Endometrium (tissue), 2 donors: ENCODE results near the gene MEIS2.

Experiments
- FAIRE-seq: peaks from 2 replicates; lab custom pipeline; 2012; peaks lifted over from hg19 to GRCh38; lab: Jason Lieb, UNC
- donor health status: control.
- donor health status: control.

MEIS2 gene

DNA sequence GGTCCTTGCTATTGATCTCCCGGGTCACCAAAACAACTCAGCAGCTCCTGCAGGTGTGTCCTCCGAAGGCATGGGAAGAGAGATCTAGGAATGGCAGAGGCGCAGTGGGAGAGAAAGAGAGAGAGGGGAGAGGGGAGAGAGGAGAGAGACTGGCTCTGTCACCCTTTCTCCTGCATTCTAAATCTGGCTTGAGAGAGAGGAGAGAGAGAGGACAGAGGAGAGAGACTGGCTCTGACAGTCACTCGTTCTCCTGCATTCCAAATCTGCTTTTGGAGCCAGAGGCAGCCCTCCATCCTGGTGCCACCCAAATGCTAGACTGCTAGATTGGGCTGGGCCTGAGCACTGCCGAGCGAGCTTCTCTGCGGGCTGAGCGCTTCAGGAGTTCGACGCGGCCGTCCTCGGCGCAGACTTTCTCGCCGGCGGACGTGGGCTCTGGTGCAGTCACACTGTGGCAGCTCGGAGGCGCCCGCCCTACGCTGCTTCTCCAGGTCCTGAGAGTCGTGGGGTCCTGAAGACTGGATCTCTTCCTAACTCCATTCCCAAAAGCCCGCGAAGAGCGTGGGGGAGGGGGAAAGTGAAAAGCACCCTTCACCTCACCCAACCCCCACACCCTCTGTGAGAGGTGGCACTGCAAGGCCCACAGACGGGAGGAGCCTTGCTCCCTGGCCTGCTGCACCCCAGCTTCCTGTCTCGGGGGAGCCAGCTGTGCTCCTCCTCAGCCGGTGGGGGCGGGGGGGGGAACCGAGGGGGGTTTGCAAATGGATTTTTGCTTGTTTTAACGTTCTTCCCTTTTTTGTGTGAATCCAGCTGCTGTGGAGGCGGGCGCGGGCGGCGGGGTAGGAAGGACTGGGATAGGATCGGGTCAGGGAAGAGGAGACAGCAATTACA, 222.3 kb downstream of the MEIS2 start:
- FAIRE-seq, result no peak

DNA sequence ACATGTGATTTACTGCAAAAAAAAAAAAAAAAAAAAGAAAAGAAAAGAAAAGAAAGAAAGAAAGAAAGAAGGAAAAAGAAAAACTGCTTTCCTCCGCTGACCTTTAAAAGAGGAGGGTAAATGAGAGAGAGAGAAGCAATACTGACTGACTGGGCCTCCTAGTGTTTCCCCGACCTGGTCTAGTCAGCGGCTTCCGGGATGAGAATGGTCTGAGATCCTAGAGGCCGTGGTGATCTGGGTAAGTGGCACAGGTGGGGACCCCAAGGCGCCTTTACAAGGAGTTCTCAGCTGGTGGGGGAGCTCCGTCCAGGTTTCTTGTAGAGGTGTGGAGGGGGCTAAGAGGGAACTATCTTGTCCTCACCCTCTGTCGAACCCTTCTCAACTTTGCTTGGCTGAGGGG, 223.1 kb downstream of the MEIS2 start:
- no peak for FAIRE-seq

DNA sequence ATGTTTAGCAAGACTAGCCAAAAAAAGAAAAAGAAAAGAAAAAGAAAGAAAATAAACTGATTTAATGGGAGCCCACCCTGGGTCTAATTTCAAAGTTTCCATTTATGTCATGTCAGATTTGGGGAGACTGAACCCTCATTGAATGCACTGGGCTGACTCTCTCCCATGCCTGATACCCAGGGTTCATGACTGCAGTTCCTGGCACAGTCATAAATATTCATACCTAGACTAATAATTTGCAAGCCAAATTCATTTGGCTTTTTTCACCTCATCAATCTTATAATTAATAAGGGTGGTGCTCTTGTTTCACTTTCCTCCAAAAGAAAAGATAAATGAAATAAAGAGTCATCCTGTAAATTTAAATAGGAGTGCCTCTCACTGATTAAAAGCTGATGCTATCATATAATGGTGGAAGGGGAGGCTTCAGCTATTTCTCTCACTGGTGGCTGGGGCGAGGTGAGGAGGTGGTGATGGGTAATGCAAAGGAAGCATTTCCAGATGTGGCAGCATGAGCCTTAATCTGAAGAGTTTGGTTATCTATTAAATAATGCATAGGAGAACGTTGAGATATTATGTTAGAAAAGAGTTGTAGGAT, 224.5 kb downstream of the MEIS2 start:
- no peak for FAIRE-seq

DNA sequence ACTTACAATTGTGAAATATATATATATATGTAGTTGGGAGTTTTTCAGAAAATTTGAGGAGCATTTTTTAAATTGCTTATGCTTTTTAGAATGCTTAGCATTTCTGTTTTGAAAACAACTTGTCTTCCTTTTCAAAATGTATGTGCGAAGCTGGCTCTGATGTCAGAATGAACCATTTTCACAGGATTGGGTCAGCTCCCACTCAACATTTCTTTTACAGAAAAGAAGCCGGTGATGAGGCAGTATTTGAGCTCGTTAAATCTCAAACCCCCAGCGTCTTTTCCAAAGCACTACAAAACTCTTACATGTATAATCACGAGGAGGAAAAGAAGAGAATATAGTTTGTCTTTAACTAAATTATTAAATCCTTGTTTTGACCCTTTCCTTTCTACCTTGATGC, 225.4 kb downstream of the MEIS2 start:
- FAIRE-seq, result no peak

DNA sequence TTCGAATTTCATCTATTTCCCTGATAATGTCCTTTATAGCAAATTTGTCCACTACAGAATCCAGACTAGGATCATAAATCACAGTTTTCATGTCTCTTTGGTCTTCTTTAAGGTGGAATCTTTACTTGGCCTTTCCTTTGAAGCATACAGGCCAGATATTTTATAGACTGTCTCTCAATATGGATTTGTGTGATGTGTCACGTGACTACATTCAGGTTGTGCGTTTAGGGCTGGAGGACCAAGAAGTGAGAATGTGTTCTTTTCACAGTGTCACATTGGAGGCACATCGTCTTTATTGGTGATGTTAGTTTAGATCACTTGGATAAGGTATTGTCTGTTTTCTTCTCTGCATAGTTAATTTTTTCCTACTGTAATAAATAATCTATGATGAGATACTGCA, 232.9 kb downstream of the MEIS2 start:
- no peak for FAIRE-seq

DNA sequence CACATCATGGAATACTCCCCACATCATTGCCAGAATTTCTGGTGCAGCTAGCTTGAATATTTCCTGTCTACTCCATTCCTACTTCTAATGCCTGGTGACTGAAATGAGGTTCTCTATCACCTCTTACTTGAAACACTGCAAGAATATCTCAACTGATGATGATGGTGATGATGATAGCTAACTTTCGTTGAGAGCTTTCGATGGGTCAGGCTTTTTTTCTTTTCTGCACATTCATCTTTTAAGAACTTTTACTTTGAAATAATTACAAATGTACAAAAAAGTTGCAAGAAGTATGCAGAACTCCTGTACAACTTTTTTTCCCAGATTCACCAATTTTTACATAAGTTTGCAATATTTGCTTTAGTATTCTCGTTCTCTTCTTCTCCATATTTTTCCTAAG, 233.5 kb downstream of the MEIS2 start:
- no peak for FAIRE-seq

DNA sequence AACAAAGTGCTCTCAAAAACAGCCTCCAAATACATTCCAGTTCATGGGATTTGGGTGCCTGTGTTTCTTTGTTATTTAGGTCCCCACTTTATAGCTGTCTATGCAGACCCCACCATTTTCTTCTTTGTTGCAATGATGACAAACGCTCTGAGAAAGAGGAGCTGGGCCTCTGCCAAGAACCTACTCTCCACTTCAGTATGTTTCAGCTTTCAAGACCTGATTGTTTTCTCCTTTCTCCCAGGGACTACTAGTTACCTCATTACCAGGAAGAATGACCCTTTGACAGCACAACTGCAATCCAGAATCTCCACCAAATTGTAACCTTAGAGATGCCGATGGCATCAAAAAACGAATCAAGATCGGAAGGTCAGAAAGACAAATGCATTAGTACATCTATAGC, 236.8 kb downstream of the MEIS2 start:
- no peak for FAIRE-seq

DNA sequence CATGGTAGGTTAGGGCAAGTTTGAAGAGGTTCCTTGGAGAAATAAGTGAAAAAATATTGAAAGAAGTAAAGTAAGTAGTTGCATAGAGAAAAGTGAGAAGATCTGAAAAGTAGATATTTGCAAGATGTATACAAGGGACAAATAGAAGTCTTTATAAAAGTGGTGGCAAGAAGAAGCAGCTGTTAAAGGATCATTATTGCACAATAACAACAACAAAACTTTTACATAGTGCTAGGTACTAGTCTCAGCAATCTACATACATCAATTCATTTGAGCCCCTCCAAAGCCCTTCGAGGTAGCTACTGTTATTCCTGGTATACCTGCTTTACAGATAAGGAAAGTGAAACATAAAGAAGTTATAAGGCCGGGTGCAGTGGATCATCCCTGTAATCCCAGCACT, 239.6 kb downstream of the MEIS2 start:
- FAIRE-seq, result no peak

DNA sequence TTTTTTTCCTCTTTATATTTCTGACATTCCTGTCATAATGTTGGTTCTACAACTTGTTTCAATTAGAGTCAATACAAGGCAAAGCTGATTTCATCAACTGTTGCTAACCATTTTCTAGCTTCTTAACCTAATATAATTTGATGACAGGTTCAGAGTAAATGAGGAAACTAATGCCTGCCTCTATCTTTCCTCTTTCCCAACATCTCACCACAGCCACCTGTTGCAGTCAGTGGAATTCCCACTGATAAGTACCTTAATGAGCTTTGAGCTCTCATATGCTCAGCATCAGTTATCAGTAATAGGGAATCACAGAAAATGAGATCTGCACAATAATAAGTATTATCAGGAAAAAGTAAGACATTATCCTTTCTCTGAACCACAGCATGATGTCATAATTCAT, 241.9 kb downstream of the MEIS2 start:
- FAIRE-seq, result no peak

DNA sequence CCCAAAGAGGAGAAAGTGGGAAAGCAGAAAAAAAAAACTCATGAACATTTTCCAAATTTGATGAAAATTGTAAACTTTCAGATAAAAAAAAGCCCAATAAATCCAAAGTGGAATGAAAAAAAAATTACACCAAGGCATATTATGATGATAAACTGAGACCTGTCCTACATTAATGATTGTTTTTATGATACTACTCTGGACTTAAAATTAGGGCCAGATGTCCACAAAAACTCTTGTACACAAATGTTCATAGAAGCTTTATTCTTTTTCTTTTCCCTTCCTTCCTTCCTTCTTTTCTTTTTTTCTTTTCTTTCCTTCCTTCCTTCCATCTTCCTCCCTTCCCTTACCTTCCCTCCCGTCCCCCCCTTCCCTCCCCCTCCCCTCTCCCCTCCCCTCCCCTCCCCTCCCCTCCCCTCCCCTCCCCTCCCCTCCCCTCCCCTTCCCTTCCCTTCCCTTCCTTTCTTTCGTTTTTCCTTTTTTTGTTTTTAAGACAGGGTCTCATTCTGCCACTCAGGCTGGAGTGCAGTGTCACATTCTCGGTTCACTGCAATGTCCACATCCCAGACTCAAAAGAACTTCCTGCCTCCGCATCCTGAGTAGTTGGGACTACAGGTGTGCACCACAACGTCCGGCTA, 243.9 kb downstream of the MEIS2 start:
- peak; percentile 79 for FAIRE-seq

DNA sequence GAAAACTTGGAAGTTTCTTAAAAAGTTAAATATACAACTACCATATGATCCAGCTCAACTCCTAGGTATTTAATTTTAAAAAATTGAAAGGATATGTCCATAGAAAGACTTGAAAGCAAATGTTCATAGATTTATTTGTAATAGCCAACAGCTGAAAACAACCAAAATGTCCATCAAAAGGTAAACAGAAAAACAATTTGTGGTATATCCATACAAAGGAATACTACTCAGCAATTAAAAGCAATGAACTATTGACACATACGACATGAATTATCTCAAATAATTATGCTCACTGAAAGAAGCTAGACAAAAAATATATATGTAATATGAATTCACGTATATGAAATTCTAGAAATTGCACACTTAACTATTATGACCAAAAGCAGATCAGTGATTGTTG, 249.5 kb downstream of the MEIS2 start:
- FAIRE-seq, result no peak

DNA sequence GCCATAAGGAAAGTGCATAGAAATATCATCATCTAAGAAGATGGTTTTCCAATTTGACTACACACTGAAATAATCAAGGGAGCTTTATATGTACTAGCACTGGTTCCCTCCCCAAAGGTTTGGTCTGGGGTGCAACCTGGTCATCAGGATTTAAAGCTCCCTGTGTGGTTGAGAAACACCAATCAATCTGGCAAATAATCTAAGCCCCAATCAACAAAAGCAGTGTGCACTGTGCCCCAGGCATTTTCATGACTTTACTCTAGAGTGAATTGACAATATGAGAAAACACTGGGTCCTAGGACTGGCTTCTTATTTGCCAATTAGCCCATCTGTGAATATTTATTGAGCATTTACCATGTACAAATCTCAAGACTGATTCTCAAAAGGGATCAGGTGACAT, 255.1 kb downstream of the MEIS2 start:
- FAIRE-seq, result no peak

DNA sequence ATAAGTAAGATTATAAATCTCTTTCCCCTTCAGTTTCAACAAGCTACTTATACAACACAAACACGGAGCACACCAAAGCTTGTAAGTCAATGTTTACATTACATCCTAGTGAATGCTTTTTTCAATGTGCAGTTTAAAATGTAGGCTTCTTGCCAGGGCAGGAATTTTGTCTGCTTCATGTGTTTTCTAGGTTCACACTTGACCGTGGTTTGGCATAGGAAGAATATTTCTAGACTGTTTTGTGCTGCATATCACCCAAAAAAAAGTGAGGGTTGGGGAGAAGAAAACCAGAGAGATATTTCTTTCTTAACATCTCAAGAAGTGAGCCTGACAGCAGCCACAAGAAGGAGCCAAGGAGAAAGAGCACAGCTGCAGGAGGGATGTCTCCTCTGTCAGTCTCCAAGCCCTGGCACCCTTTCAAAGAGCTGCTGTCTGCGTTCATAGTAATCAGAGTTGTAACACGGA, 255.8 kb downstream of the MEIS2 start:
- FAIRE-seq, result no peak

DNA sequence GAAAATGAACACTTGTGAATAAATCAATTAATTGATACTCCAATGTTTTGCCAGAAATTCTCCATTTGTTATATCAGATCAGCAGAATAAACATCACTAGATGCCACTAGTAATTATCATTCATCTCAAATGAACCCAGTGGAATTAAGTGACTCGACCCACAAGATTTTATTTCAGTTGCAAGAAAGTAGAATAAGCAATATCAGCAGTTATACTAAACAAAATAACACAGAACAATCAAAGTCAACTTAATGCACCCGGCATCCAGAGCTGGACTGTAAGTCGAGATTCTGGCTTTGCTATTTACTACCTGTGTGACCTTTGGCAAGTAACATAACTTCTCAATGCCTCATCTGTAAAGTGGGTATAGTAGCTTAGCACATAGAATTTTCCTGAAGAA, 256.5 kb downstream of the MEIS2 start:
- no peak for FAIRE-seq

DNA sequence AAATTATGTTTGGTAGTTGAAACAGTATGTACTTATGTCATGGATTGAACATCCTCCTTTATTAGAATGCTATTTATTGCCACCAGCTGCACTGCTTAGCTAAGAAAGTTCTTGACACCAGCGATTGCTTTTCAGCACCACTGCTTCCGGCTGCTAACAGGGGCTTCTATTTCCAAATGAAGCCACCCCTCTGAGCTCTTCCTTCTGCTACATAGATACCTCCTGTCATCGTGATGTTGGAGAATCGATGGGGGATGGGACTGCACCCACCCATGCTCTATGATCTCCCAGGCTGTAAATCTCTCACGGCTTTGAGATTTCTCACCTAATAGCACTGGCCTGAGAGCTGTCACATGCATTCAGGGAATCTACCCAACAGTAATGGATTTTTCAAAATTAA, 259.2 kb downstream of the MEIS2 start:
- no peak for FAIRE-seq
